NT2/D1 (cell line): ENCODE measurements around the gene RPE.
A peak's percentile ranks its signal among the peaks of the same experiment; 100 is the strongest.

Source experiments
- DNase-seq: peaks from one replicate; pipeline ENCODE4 v3.0.0-alpha.2; 2011; ENCODE audit warnings: low read depth, low spot score
- H3K27me3 ChIP-seq: 2 replicates; pipeline ENCODE4 v1.6.0; 2011; ENCODE audit warnings: mild to moderate bottlenecking; ENCODE audit not compliant: insufficient read length, insufficient read depth
- H3K36me3 ChIP-seq: 2 replicates; pipeline ENCODE4 v1.6.1; 2011; ENCODE audit warnings: mild to moderate bottlenecking, low read length, mixed read lengths; ENCODE audit not compliant: insufficient read depth, insufficient read length
- H3K4me1 ChIP-seq: 2 replicates; pipeline ENCODE4 v1.5.1; 2011; ENCODE audit not compliant: insufficient read depth, insufficient read length
- H3K4me3 ChIP-seq: 2 replicates; pipeline ENCODE4 v1.5.1; 2011; ENCODE audit warnings: low read depth; ENCODE audit not compliant: insufficient read length
- H3K9ac ChIP-seq: 2 replicates; pipeline ENCODE4 v1.6.0; 2011; ENCODE audit warnings: low read depth; ENCODE audit not compliant: insufficient read length
- H3K9me3 ChIP-seq: 2 replicates; pipeline ENCODE4 v1.5.1; 2011; ENCODE audit warnings: mild to moderate bottlenecking, low read length; ENCODE audit not compliant: insufficient read depth
- SUZ12 ChIP-seq: IDR thresholded peaks from 2 replicates; pipeline ENCODE4 v1.6.1; 2011; ENCODE audit not compliant: insufficient read length, insufficient read depth; ENCODE audit errors: extremely low read depth
- YY1 ChIP-seq: IDR thresholded peaks from 2 replicates; pipeline ENCODE4 v1.6.1; 2011; ENCODE audit not compliant: insufficient read length, insufficient read depth
- ZNF274 ChIP-seq: IDR thresholded peaks from 2 replicates; pipeline ENCODE4 v1.6.1; 2011; ENCODE audit warnings: mild to moderate bottlenecking, low read depth, low read length

Gene RPE

GRCh38 chr2:209970271-209970670 is 32.2 kb upstream of the RPE start:
- Histone ChIP-seq H3K27me3 (no peaks in the 10 kb centered on the region), H3K9ac (no peak overlapping the region), H3K9me3 (no peaks in the 10 kb centered on the region), H3K4me1 (no peaks in the 10 kb centered on the region), H3K36me3 (no peaks in the 10 kb centered on the region), H3K4me3 (no peak overlapping the region)
- no peak for TF ChIP-seq YY1
- no peak for TF ChIP-seq SUZ12
- no peak for TF ChIP-seq ZNF274
- DNase-seq: no peak

- no peak for TF ChIP-seq SUZ12
- TF ChIP-seq YY1: no peak
- no peak for TF ChIP-seq ZNF274
Observed at GRCh38 chr2:209970711-209971110, 31.7 kb upstream of the RPE start.

GRCh38 chr2:209973328-209973727 is 29.1 kb upstream of the RPE start:
- no peak for DNase-seq
- TF ChIP-seq YY1 (no peak), ZNF274 (no peak), SUZ12 (no peak)
- no peaks in the 10 kb centered on the region for H3K9me3 ChIP-seq
- H3K36me3 ChIP-seq: no peaks in the 10 kb centered on the region
- no peak overlapping the region for H3K9ac ChIP-seq
- no peaks in the 10 kb centered on the region for H3K4me1 ChIP-seq
- no peak overlapping the region for H3K4me3 ChIP-seq
- H3K27me3 ChIP-seq: no peaks in the 10 kb centered on the region

More at GRCh38 chr2:209970711-209971110, 31.7 kb upstream of the RPE start:
- Histone ChIP-seq H3K4me1 (no peaks in the 10 kb centered on the region), H3K27me3 (no peaks in the 10 kb centered on the region), H3K4me3 (no peak overlapping the region), H3K36me3 (no peaks in the 10 kb centered on the region), H3K9me3 (no peaks in the 10 kb centered on the region), H3K9ac (no peak overlapping the region)
- no peak for DNase-seq

- DNase-seq: no peak
- H3K4me3 ChIP-seq: no peak overlapping the region
- H3K9ac ChIP-seq: no peak overlapping the region
- TF ChIP-seq YY1 (no peak), ZNF274 (no peak), SUZ12 (no peak)
- no peaks in the 10 kb centered on the region for H3K9me3 ChIP-seq
- no peaks in the 10 kb centered on the region for H3K27me3 ChIP-seq
- no peaks in the 10 kb centered on the region for H3K4me1 ChIP-seq
- no peaks in the 10 kb centered on the region for H3K36me3 ChIP-seq
Observed at GRCh38 chr2:209974576-209974975, 27.9 kb upstream of the RPE start.

- Histone ChIP-seq H3K4me1 (no peaks in the 10 kb centered on the region), H3K9me3 (no peaks in the 10 kb centered on the region), H3K4me3 (no peak overlapping the region), H3K9ac (no peak overlapping the region), H3K27me3 (no peaks in the 10 kb centered on the region), H3K36me3 (no peaks in the 10 kb centered on the region)
- TF ChIP-seq YY1 (no peak), SUZ12 (no peak), ZNF274 (no peak)
- DNase-seq: no peak
Observed at GRCh38 chr2:209976698-209977385, 25.6 kb upstream of the RPE start.

GRCh38 chr2:209977386-209978239 is 24.8 kb upstream of the RPE start:
- no peak for TF ChIP-seq ZNF274
- no peak for TF ChIP-seq SUZ12
- H3K36me3 ChIP-seq: no peaks in the 10 kb centered on the region
- no peaks in the 10 kb centered on the region for H3K9me3 ChIP-seq
- peak; percentile 8 for DNase-seq
- no peak overlapping the region for H3K4me3 ChIP-seq
- no peaks in the 10 kb centered on the region for H3K4me1 ChIP-seq
- no peaks in the 10 kb centered on the region for H3K27me3 ChIP-seq
- no peak overlapping the region for H3K9ac ChIP-seq

GRCh38 chr2:209984291-209984690 is 18.1 kb upstream of the RPE start:
- no peak for DNase-seq
- H3K4me1 ChIP-seq: no peaks in the 10 kb centered on the region
- no peaks in the 10 kb centered on the region for H3K9me3 ChIP-seq
- no peaks in the 10 kb centered on the region for H3K36me3 ChIP-seq
- no peaks in the 10 kb centered on the region for H3K27me3 ChIP-seq
- TF ChIP-seq YY1 (no peak), ZNF274 (no peak), SUZ12 (no peak)
- no peak overlapping the region for H3K9ac ChIP-seq
- H3K4me3 ChIP-seq: no peak overlapping the region
